GM12878 (cell line): ENCODE measurements around the gene RAC2. TPM values are rescaled to one million over a fixed set of nuclear protein-coding genes. Genes with fewer than 3 reads are reported as not detected.

Source experiments
- ATAC-seq: fragments of 200-7000 bp; cut with Tn5 transposase; 3 replicates; pipeline ENCODE4 v1.9.1; 2020; ENCODE audit warnings: mild to moderate bottlenecking, moderate library complexity
- BruUV-seq: library from RNA; stranded (reverse); fragments of 400-500 nt; replicated peaks from 2 replicates; lab custom pipeline; 2021; lab: Mats Ljungman, UMichigan
- CTCF ChIA-PET: fragments of 300-600 bp; sonication (Branson Sonifier 250); formaldehyde crosslinking; extraction: SDS; loops from one replicate; lab custom pipeline; 2021; ENCODE audit warnings: inconsistent platforms; lab: Yijun Ruan, JAX
- POLR2A ChIA-PET: fragments of 350-600 bp; formaldehyde crosslinking; extraction: SDS; loops from one replicate; lab custom pipeline; 2021; ENCODE audit warnings: inconsistent platforms; lab: Charles Lee
- RAD21 ChIA-PET: fragments of 300-600 bp; sonication (Branson Sonifier 250); formaldehyde crosslinking; loops from one replicate; lab custom pipeline; 2023; ENCODE audit warnings: antibody characterized with exemption; ENCODE audit not compliant: unreplicated experiment; lab: Charles Lee
- SMC1A ChIA-PET: fragments of 300-600 bp; sonication (Branson Sonifier 250); formaldehyde crosslinking; loops from one replicate; lab custom pipeline; 2023; ENCODE audit not compliant: unreplicated experiment, uncharacterized antibody; lab: Charles Lee
- DNase-seq: peaks from one replicate; pipeline ENCODE4 v3.0.0-alpha.2; 2011; ENCODE audit warnings: low read depth, low spot score
- FAIRE-seq: peaks from 3 replicates; lab custom pipeline; 2011; peaks lifted over from hg19 to GRCh38; lab: Jason Lieb, UNC
- H2AFZ ChIP-seq: 2 replicates; pipeline ENCODE4 v1.6.0; 2011; ENCODE audit warnings: low read depth, low read length, control low read depth; ENCODE audit not compliant: control insufficient read depth
- H3K27ac ChIP-seq: 2 replicates; pipeline ENCODE4 v1.5.1; 2011; ENCODE audit warnings: control low read depth; ENCODE audit not compliant: control insufficient read depth, insufficient read depth
- H3K27me3 ChIP-seq, 2 experiments: replicated peaks in 1 of 2; 2 replicates each; pipeline versions ENCODE4 v1.6.0 to v1.6.1; 2011; ENCODE audit warnings: low read length in 1 of 2; ENCODE audit not compliant: control insufficient read depth in 2 of 2, insufficient read depth in 2 of 2
- H3K36me3 ChIP-seq, 2 experiments: 2 replicates each; pipeline ENCODE4 v1.5.1; 2011; ENCODE audit warnings: low read length in 1 of 2; ENCODE audit not compliant: control insufficient read depth in 2 of 2, insufficient read depth in 2 of 2
- H3K4me1 ChIP-seq: 2 replicates; pipeline ENCODE4 v1.6.1; 2011; ENCODE audit warnings: mild to moderate bottlenecking, low read length, moderate library complexity, mixed read lengths; ENCODE audit not compliant: control insufficient read depth, insufficient read depth
- H3K4me2 ChIP-seq: 2 replicates; pipeline ENCODE4 v1.6.0; 2011; ENCODE audit warnings: control low read depth; ENCODE audit not compliant: control insufficient read depth, insufficient read depth
- H3K4me3 ChIP-seq: fragments of 200-600 bp; sonication (generic); 2 replicates; pipeline ENCODE4 v1.5.1; 2016
- H3K79me2 ChIP-seq: 2 replicates; pipeline ENCODE4 v1.6.0; 2011; ENCODE audit warnings: low read length; ENCODE audit not compliant: control insufficient read depth, insufficient read depth
- H3K9ac ChIP-seq: 2 replicates; pipeline ENCODE4 v1.8.0; 2011; ENCODE audit warnings: low read length, control low read depth, mixed read lengths; ENCODE audit not compliant: control insufficient read depth, insufficient read depth
- H3K9me3 ChIP-seq: replicated peaks from 3 replicates; pipeline ENCODE4 v1.5.1; 2011; ENCODE audit warnings: mild to moderate bottlenecking, low read length; ENCODE audit not compliant: control insufficient read depth, insufficient read depth
- H4K20me1 ChIP-seq: 2 replicates; pipeline ENCODE4 v1.6.0; 2011; ENCODE audit not compliant: control insufficient read depth, insufficient read depth
- BCL11A ChIP-seq: IDR thresholded peaks from 2 replicates; pipeline ENCODE4 v1.6.1; 2011; ENCODE audit warnings: low read depth, low read length
- BHLHE40 ChIP-seq, 2 experiments: fragments of 450-650 bp in 1 of 2; IDR thresholded peaks; 2 replicates each; pipeline ENCODE4 v1.6.1; 2011 to 2017; ENCODE audit warnings: low read depth in 2 of 2, borderline replicate concordance in 1 of 2, improper control_type of control experiment in 1 of 2, low read length in 1 of 2, mild to moderate bottlenecking in 1 of 2
- BMI1 ChIP-seq: fragments of 450-650 bp; IDR thresholded peaks from 2 replicates; pipeline ENCODE4 v1.6.1; 2016; ENCODE audit warnings: mild to moderate bottlenecking, moderate library complexity, borderline replicate concordance
- CHD1 ChIP-seq: IDR thresholded peaks from 2 replicates; pipeline ENCODE4 v1.6.1; 2012; ENCODE audit warnings: low read depth, low read length, improper control_type of control experiment
- EGR1 ChIP-seq, 2 experiments: IDR thresholded peaks; 1 replicate in 1 of 2; 2 replicates in 1 of 2; pipeline ENCODE4 v1.6.1; 2011 to 2012; ENCODE audit warnings: low read depth in 2 of 2, low read length in 2 of 2, borderline replicate concordance in 1 of 2, mild to moderate bottlenecking in 1 of 2, moderate library complexity in 1 of 2
- FOS ChIP-seq: IDR thresholded peaks from 3 replicates; pipeline ENCODE4 v1.6.1; 2011; ENCODE audit warnings: borderline replicate concordance; ENCODE audit not compliant: insufficient read length; ENCODE audit errors: extremely low read depth
- FOXK2 ChIP-seq: fragments of 450-650 bp; IDR thresholded peaks from 2 replicates; pipeline ENCODE4 v1.6.1; 2017; ENCODE audit warnings: mild to moderate bottlenecking, moderate library complexity
- KDM1A ChIP-seq: fragments of 200-600 bp; sonication (generic); IDR thresholded peaks from 2 replicates; pipeline ENCODE4 v1.6.1; 2016; ENCODE audit warnings: borderline replicate concordance
- PRDM15 ChIP-seq: fragments of 450-650 bp; formaldehyde crosslinking; IDR thresholded peaks from 2 replicates; pipeline ENCODE4 v1.4.0; 2020; ENCODE audit warnings: mild to moderate bottlenecking, moderate library complexity
- SMARCA5 ChIP-seq: fragments of 450-650 bp; IDR thresholded peaks from 2 replicates; pipeline ENCODE4 v1.6.1; 2017; ENCODE audit warnings: mild to moderate bottlenecking
- TCF7 ChIP-seq: IDR thresholded peaks from 2 replicates; pipeline ENCODE4 v1.6.1; 2014; ENCODE audit warnings: antibody characterized with exemption, borderline replicate concordance
- ZNF24 ChIP-seq: fragments of 450-650 bp; IDR thresholded peaks from 2 replicates; pipeline ENCODE4 v1.6.1; 2017; ENCODE audit warnings: antibody characterized with exemption, mild to moderate bottlenecking
- ZZZ3 ChIP-seq: IDR thresholded peaks from 2 replicates; pipeline ENCODE4 v1.6.1; 2011; ENCODE audit warnings: low read depth; ENCODE audit not compliant: control insufficient read depth, insufficient read length
- WGBS: methylation state at CpG from one replicate; pipeline ENCODE4 v1.1.6; 2016; ENCODE audit warnings: low lambda C conversion rate; ENCODE audit not compliant: insufficient replicate concordance, insufficient coverage; ENCODE audit errors: missing lambda C conversion rate; 5-methylcytosine and 5-hydroxymethylcytosine counted together
- in situ Hi-C: fragments of 300-500 bp; cut with MboI; formaldehyde crosslinking; loops from 9 replicates; pipeline ENCODE4 v1.14.3; 2018; ENCODE audit warnings: mixed read lengths
- intact Hi-C: fragments of 100-400 bp; cut with micrococcal nuclease; formaldehyde crosslinking; loops from one replicate; pipeline ENCODE4 v1.14.2; 2022; ENCODE audit not compliant: unreplicated experiment
- polyA plus RNA-seq, 11 experiments: library from polyadenylated mRNA; depleted of rRNA in 4 of 11; unstranded in 6 of 11; stranded (reverse) in 5 of 11; fragments of >200 nt; fragmentation: Nextera tagmentation in 4 of 11; fragmentation: Illumina TruSeq in 1 of 11; extraction: Ambion mirVana in 4 of 11; extraction: Trizol in 1 of 11; gene quantifications; 1 replicate in 1 of 11; 2 replicates in 10 of 11; pipeline versions ENCODE4 v1.2.1 to v1.2.3, GENCODE V29; 2011 to 2016; ENCODE audit warnings: inconsistent platforms in 2 of 11, missing spikeins in 2 of 11, low read depth in 1 of 11
- total RNA-seq, 4 experiments: library from RNA; depleted of rRNA in 3 of 4; stranded (reverse); fragments of >200 nt in 3 of 4; fragmentation: Illumina TruSeq in 1 of 4; extraction: Trizol in 1 of 4; gene quantifications; 2 replicates each; pipeline versions ENCODE4 v1.2.1 to v1.2.3, GENCODE V29; 2013 to 2021
- TF ChIP-seq, protein P1 (sequence below): IDR thresholded peaks from 2 replicates; pipeline ENCODE4 v1.6.1; 2011; ENCODE audit warnings: low read depth, low read length, improper control_type of control experiment, borderline replicate concordance
- TF ChIP-seq, protein P2 (sequence below): IDR thresholded peaks from 2 replicates; pipeline ENCODE4 v1.6.1; 2011; ENCODE audit warnings: low read depth, mild to moderate bottlenecking, low read length, moderate library complexity, borderline replicate concordance; ENCODE audit errors: extremely low read depth
- TF ChIP-seq, protein P3 (sequence below): fragments of 450-650 bp; formaldehyde crosslinking; IDR thresholded peaks from 2 replicates; pipeline ENCODE4 v1.5.0; 2022; ENCODE audit warnings: mild to moderate bottlenecking, missing genetic modification characterization

RAC2 gene
- total and polyA plus RNA-seq, 10 of the 15 experiments (the other 5 are each of a cell fraction or from before 2014, with no cell fraction given): 102 to 386 (median 304) TPM

- ChIA-PET POLR2A (interaction anchor here (1.4 to 4.3 kb wide), 4 partner anchors 10 to 336 kb away, joined by 4 to 36 read pairs (median 18); partner anchors contain the start of gene RAC2), RAD21 (interaction anchor here (1.2 to 6.6 kb wide), 3 partner anchors 8 to 32 kb away, joined by 3 to 84 read pairs (median 7); partner anchors contain the start of gene RAC2)
- intact Hi-C loops: no loop called here
- TF ChIP-seq FOXK2: no peak
- no peak for TF ChIP-seq TCF7
- TF ChIP-seq, protein P1, sequence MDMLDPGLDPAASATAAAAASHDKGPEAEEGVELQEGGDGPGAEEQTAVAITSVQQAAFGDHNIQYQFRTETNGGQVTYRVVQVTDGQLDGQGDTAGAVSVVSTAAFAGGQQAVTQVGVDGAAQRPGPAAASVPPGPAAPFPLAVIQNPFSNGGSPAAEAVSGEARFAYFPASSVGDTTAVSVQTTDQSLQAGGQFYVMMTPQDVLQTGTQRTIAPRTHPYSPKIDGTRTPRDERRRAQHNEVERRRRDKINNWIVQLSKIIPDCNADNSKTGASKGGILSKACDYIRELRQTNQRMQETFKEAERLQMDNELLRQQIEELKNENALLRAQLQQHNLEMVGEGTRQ: no peak
- TF ChIP-seq KDM1A: no peak
- TF ChIP-seq PRDM15 (CRISPR knock-in tag): no peak
- TF ChIP-seq, protein P2, sequence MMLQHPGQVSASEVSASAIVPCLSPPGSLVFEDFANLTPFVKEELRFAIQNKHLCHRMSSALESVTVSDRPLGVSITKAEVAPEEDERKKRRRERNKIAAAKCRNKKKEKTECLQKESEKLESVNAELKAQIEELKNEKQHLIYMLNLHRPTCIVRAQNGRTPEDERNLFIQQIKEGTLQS: no peak
- TF ChIP-seq ZZZ3: no peak
- TF ChIP-seq EGR1 (IDR thresholded peaks at IDR 0.05; ENCODE audit: borderline replicate concordance in 1 of 2, low read depth in 2 of 2, low read length in 2 of 2): no peak
- TF ChIP-seq BHLHE40 (IDR thresholded peaks at IDR 0.05; ENCODE audit: borderline replicate concordance in 1 of 2, low read depth in 2 of 2, low read length in 1 of 2): no peak
- no peak for TF ChIP-seq BCL11A
- TF ChIP-seq BMI1: no peak
- TF ChIP-seq, protein P3, sequence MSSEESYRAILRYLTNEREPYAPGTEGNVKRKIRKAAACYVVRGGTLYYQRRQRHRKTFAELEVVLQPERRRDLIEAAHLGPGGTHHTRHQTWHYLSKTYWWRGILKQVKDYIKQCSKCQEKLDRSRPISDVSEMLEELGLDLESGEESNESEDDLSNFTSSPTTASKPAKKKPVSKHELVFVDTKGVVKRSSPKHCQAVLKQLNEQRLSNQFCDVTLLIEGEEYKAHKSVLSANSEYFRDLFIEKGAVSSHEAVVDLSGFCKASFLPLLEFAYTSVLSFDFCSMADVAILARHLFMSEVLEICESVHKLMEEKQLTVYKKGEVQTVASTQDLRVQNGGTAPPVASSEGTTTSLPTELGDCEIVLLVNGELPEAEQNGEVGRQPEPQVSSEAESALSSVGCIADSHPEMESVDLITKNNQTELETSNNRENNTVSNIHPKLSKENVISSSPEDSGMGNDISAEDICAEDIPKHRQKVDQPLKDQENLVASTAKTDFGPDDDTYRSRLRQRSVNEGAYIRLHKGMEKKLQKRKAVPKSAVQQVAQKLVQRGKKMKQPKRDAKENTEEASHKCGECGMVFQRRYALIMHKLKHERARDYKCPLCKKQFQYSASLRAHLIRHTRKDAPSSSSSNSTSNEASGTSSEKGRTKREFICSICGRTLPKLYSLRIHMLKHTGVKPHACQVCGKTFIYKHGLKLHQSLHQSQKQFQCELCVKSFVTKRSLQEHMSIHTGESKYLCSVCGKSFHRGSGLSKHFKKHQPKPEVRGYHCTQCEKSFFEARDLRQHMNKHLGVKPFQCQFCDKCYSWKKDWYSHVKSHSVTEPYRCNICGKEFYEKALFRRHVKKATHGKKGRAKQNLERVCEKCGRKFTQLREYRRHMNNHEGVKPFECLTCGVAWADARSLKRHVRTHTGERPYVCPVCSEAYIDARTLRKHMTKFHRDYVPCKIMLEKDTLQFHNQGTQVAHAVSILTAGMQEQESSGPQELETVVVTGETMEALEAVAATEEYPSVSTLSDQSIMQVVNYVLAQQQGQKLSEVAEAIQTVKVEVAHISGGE (CRISPR knock-in tag): no peak
- TF ChIP-seq SMARCA5: no peak
- no peak for TF ChIP-seq CHD1
- TF ChIP-seq FOS: no peak
- TF ChIP-seq ZNF24: no peak
Measured at GRCh38 chr22:37254867-37255233, 10.8 kb upstream of the RAC2 start.

More at GRCh38 chr22:37254867-37255233, 10.8 kb upstream of the RAC2 start:
- Histone ChIP-seq H3K79me2 (no peaks in the 10 kb centered on the region), H3K4me2 (no peak overlapping the region), H3K9me3 (no peaks in the 10 kb centered on the region), H3K27ac (no peak overlapping the region), H3K4me1 (peaks cover 8% of the 10 kb centered on the region; the same call in 1 of the 2 replicates), H3K9ac (no peak overlapping the region), H3K4me3 (no peak overlapping the region), H3K36me3 (no peaks in the 10 kb centered on the region), H2AFZ (no peak overlapping the region), H4K20me1 (no peaks in the 10 kb centered on the region), H3K27me3 (no peaks in the 10 kb centered on the region)
- DNase-seq (no peak), FAIRE-seq (no peak), ATAC-seq (no peak)
- 82% methylated on average over 5 of the region's 5 CpGs for WGBS
- in situ Hi-C loops: no loop called here
- ChIA-PET CTCF (interaction anchor here (0.7 to 3.2 kb wide), 5 partner anchors 10 to 55 kb away, joined by 3 to 37 read pairs (median 11); partner anchors contain the start of gene RAC2), SMC1A (interaction anchor here (1.1 to 5.6 kb wide), 4 partner anchors 10 to 36 kb away, joined by 3 to 58 read pairs (median 4); partner anchors contain the start of gene RAC2)
- no TSS peak for BruUV-seq
